ENCODE results near the gene NFYC.
"Not testable (repeated sequence)": the region's sequence is repeated elsewhere in the genome, so short reads cannot be mapped to it uniquely, and the experiment has no call there.

NFYC gene

DNA sequence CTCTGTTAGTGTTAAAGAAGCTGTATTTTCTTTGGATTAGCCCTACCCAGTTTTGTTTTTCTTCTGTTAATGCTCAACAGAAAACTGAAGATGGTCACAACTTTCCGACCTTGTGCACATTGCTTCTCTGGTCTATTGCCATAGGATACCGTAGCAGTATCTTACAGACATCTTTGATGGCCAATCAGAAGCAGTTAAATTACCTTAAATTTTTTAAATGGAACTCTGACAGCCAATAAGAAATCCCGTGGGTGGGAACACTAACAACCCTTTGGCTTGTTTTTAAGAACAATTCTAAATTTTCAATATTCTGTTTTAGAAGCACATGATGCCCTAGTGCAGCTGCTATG is 17.2 kb downstream of the NFYC start:
- no peak for DNase-seq

DNA sequence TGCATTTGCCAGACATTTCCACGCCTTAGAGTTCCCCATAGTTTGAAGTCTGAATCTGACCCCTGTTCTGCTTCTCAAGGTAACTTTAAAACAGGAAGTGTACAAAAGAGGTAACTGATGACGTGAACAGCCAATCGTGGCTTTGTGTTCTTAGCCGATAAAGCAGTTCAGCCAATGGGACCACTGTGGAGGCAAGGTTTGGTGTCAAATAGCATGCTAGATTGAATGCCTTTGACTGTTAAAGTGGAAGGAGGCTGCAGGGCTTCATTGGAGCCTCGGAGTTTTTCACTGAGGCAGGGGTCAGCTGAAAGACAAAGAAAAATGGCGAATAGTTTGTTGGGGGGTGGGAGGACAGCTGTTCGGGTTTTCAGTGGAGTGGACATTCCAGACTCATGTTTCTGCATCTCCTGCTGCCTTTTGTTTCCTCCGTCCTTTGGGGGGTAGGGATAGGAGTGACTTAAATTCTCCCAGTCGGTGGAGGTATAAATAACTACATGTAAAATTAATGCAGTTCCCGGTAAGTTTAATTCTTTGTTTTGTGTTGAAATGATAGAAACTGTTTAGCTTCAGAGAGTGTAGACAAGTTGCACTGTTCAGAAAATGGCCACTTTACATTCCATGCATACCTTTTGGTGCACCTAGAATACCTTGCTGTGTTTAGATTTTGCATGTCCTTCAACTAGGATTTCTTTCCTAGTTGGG is 17.7 kb downstream of the NFYC start:
- peak; percentile 57 to 60 for DNase-seq

DNA sequence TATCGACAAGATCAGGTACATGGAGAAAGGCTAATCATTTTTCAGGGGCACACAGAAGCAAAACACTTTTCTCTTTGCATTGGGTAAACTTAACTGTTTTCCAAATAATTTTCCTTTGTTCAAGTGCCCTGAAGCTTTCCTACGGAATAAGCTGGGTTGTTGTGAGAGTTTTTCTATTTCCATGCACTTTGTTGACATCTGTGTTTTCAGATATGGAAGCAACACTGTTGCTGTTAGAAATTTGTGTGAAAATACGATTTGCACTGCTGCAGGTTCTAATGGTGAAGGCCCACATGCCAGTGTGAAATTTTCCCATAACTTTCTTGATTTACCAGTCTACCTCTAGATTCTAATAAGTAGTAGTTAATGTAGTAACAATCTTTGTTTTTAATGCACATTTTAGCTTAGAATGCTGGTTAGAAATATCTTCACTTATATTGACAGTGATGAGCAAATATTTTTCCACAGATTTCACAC is 18.3 kb downstream of the NFYC start:
- DNase-seq, result no peak

DNA sequence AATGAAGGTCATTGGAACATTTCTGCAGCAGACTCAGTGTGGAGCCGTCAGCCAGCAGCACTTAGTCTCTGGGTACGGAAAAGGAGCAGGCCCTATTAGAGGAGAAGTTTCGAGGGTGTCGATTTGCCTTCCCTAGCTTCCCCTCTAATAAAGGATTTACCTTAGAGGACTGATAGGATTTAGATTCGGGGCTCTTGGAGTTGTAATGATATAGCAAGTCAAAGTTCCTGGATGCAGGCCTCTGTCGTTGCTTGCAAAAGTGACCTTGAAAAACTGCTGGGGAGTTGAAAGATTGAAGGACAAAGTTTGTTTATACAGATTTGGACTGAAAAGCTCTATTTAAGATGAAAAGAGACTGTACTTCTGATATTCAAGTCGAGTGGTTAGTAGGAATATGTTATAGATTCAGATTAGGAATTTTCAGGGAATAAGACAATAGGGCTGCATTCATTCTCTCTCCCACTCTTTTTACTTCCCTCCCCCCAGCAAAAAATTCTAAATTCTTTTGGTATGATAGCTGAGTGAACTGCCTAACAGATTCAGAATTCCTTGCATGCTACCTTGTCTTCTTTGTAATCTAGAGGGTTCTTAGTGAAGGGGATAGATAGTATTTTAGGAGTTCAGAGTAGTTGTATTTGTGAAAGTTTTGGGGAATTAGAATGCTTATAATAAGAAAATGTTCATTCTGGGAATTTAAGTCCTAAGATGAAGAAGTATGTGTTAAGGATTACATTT is 19.2 kb downstream of the NFYC start:
- no peak for DNase-seq

DNA sequence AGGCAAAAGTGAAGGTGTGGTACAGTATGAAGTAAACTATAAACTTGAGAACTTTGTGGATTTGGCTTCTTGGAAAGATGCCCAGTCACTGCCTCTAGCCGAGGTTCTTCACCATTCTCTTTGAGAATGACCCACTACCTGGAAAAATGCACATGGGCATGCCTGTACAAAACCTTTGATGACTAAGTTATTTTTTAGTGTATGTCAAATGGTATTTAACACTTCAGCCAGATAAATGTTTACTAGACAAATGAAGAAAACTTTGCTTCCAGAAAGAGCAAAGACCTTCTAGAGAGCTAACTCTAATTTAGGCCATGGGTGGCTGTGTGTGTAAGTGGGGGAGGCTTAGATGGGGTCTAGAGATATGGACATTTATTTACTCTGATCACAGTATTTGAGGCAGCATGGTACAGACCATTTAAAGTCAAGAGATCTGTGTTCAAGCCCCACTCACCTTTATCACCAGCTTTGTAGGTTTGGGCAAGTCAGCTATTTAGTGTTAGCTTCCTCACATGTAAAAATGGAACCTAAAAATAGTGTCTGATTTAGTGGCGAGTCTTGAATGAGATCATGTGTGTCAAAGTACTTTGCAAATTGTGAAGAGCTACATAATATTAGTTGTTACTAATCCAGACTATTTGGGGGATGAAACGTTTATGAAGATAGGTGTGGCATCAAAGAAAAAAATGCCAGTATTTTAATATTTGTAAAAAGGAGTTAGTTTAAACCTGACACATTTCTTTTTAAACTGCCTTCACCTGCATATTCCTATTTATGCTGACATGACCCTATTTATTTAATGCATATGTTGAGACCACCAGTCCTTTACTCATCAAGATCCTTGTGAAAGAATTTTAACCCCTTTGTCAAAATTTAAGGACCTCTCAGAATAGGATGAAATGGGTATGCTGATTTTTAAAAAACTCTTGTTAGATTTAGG is 20.2 kb downstream of the NFYC start:
- DNase-seq, result no peak

DNA sequence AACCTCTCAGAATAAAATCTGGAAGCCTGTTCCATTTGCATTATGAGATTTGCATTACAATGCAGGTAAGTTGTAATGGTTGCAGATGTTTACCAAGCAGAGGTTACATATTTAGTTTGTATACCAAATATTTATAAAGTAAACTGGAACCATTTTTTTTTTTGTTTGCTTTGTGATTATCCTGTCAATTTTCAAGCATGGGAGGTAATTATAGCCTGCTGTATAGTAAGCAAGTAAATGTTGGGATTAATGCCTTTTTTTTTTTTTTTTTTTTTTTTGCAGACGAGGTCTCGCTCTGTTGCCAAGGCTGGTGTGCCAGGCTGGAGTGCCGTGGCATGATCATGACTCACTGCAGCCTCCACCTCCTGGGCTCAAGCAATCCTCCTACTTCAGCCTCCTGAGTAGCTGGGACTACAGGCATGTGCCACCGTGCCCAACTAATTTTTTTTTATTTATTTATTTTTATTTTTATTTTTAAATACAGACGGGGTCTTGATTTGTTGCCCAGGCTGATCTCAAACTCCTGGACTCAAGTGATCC is 21.0 kb downstream of the NFYC start:
- DNase-seq, result no peak

DNA sequence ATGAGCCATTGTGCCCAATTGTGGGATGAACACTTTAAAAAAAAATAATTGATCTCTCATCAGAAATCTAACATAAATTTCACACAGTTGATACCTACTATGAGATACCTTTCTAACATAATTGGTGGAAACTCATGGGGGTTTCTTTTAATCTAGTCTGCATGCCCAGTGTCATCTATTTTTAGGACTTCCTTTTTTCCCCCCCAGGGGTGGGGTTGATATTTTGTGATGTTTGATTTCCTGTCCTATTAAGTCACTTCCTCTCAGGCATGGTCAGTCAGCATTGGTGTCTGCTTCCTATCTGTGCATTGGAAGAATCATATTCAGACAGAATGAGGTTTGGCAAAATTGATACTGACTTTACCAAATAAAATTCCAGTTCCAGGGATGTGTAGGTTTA is 21.5 kb downstream of the NFYC start:
- DNase-seq, result no peak

DNA sequence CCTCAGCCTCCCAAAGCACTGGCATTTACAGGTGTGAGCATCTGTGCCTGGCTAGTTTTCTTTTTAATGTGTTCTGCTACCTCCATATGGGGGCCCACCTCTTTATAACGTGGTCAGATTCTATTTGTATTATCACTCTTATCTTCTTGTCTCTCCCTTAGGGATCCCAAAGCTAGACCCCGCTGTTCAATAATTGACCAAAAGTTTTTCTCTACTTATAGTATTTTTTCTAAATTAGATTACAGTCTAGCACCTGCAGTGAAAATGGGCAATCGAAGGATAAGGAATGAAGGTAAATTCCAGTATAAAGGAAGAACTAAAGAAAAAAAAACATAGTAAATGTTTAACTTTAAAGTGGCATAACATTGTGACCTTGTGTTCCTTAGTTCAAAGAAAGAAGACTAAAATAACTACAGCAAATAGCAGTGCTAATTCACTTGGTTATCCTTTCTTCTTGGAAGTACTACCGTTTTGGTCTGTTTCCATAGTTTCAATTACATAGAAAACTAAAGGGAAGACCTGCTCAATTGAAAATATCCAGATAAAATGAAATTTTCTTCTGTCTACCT is 24.1 kb downstream of the NFYC start:
- no peak for DNase-seq

DNA sequence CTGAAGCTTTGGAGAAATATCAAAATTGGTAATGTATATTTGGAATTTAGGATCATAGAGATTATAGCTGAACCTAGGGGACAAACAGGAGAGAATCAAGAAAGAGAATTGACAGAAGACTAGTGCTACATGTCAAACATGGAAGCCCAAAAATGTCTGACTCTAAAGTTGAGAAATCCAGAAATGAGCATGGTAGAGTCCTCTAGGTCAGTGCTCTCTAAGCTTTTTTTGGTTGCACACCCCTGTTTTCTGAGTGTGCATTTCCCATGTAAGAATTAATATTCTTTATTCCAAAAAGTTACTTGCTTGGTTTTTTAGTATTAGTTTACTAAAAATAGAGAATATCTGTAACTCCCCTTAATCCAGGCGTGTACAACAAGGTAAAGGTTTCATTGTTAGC is 25.6 kb downstream of the NFYC start:
- no peak for DNase-seq

DNA sequence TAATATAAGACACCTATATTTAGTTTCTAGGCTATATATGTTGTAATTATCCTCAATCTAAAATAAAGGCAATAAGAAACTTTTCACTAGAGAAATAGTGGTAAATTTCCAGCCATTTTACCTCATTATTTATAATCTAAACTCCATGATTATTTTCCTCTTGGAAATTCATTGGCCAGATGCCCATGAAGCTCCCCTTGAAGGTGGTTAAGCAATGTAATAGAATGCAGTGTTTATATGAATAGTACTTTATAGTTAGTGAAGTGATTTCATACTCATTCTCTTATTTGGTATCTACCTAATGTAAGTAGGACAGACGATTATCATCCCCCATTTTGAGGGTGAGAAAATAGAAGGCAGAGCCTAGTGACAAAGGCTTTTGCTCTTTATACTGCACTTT is 26.5 kb downstream of the NFYC start:
- DNase-seq, result no peak

DNA sequence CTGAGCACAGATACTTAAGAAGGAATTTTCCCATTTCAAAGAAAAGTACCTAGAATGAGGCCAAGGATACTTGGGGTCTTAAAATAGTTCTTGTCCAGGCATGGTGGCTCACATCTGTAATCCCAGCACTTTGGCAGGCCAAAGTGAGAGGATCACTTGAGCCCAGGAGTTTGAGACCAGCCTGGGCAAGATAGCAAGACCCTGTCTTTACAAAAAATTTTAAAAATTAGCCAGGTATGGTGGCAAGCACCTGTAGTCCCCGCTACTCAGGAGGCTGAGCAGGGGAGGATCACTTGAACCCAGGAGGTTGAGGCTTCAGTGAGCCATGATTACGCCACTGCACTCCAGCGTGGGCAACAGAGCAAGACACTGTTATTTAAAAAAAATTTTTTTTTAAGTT is 29.0 kb downstream of the NFYC start:
- DNase-seq, result no peak

DNA sequence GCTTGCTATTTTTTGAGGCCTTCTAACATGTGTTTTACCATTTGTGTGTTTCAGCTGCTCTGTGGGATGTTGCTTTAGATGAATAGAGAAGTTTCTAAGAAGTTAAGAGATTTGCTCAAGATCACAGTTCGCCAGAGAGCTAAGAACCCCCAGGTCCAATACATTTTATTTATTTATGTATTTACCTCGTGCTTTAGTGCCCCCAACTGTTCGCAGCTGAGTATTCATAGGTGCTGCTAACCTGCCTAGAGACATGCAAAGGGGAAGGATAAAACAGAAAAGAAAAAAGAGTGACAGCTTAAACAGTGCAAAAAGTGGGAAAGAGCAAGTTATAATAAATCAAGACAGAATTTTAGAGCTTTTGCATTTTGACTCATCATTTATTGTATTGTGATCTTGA is 31.1 kb downstream of the NFYC start:
- DNase-seq, result no peak

DNA sequence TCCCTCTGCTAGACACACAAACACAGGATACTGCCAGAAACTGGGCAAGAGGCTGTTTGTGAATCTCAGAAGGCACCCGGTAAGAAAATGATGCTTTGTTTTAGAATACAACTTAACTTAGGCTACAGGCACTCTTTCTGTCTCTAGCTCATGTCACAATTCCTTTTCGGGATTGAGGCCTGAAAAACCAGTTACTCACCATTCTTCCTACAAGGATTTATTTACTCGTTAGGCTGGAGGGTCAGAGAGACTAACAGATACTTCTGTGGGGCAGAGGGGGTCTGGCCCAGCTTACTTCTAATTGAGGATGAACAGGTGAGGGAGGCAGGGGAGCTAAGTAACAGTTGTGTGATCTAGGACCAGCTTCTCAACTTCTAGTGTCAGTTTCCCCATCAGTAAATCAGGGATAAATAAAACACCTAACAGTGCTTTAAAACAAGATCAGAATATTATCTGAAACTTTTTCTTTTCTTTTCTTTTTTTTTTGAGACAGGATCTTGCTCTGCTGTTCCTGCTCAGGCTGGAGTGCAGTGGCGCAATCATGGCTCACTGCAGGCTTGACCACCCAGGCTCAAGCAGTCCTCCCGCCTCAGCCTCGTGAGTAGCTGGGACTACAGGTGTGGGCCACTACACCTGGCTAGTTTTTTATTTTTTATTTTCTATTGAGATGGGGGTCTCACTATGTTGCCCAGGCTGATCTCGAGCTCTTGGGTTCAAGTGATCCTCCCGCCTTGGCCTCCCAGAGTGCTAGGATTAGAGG is 31.9 kb downstream of the NFYC start:
- no peak for DNase-seq

DNA sequence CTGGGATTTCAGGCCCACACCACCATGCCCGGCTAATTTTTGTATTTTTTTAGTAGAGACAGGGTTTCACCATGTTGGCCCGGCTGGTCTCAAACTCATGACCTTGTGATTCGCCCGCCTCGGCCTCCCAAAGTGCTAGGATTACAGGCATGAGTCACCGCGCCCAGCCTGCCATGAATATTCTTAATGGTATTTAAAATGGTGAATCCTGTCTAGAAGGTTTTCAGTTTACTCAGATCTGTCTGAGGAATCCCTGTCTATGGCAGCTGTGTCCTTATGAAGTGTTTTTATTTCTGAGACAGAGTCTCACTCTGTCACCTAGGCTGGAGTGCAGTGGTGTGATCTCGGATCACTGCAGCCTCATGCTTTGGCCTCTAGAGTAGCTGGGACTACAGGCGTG is 36.2 kb downstream of the NFYC start:
- DNase-seq, result not testable (repeated sequence)

DNA sequence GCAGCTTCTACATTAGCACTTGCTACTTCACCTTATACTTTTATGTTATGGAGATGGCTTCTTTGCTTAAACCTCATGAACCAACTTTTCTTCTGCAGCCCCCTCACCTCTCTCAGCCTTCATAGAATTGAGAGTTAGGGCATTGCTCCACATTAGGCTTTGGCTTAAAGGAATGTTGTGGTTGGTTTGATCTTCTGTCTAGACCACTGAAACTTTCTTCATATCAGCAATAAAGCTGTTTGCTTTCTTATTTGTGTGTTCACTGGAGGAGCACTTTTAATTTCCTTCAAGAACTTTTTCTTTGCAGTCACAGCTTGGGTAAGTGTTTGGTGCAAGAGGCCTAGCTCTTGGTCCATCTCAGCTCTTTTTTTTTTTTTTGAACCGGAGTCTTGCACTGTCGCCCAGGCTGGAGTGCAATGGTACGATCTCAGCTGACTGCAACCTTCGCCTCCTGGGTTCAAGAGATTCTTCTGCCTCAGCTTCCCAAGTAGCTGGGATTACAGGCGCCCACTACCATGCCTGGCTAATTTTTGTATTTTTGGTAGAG is 37.9 kb downstream of the NFYC start:
- DNase-seq, result not testable (repeated sequence)

DNA sequence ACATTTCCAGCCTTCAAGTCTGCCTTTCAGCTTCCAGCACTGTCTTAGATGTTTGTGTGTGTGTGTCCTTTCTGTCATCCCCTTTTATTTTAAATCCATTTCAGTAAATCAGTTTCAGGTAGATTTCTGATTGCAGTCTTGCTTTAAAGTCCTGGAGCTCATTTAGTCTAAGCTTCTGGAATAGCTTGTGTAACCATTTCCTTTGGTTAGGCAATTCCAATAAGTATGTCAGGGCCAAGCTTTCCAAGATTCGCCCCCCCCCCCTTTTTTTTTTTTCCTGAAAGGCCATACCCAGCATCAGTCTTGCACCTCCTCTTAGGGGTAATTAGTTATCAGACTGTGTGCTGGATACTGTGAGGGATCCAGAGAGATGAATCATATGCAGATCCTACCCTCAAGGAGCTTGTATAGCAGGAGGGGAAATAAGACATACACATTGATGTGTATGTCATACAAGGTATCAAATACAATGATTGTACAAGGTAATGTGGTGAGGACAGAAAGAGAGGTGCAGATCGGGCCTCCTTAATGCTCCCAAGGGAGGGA is 41.3 kb downstream of the NFYC start:
- no peak for DNase-seq

DNA sequence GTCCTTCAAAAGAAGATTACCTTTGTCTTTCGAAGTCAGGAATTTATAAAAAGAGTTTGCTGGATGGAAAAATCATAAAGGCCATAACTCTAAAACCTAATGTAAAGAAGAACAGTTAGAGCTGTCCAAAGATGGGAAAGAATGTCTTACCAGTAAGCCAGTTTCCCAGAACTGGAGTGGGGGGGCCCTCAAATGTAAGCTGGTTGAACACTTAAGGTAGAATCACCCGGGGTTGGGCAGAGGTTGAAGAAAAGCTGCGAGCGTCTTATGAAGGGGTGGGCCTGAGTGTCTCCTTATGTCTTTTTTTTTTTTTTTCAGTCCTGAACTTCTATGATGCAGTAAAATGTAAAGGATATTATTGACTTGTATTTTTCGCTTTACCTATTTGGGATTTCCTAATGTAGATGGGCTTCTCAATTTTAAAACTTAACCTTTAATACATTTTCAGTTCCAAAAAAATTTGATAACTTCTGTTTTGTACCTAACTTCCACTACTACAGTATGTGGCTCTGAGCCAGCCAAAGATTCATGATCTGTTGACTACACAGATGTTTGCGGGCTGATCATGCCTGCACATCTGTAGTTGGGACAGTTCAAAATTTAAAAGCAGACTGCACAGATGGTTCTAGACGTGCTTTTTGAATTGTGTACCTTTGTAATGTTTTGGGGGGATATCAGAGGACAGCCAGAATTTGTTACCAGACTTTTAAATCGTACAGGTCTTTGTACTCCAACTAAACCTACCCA is 43.6 kb downstream of the NFYC start:
- no peak for DNase-seq

DNA sequence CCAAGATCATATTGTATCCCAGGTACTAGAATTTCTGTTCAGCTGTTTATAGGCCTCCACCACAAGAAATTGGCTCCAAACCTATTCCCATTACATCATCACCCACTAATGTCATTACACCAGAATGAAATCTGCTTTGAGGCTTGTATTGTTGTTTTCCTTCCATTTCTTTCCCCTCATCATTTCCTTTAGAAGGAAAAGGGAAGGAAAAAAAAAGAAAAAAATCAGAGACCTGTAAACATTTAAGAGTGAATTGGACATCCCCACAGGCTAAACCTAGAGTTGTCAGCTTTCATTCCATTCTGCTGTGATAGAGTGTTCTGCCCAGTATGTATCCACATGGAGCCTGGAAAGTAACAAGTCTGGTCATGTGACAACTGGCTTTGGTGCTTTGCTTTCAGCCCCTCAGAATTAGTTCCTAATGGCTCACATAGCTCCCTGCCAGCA is 44.6 kb downstream of the NFYC start:
- no peak for DNase-seq

DNA sequence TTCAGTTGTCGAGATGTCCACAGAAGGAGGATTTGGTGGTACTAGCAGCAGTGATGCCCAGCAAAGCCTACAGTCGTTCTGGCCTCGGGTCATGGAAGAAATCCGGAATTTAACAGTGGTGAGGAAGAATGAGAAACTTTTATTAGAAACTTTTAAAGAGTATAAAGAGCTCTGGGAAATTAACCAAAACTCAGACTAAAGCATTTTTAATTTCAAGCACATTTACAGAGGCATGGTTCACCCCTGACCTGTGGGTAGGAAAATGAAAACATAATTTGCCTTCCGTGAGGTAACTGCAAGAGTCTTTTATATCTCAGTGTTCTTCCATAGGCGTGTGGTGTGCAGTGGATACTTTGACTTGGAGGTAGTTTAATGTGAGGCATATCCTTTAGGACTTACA is 47.3 kb downstream of the NFYC start:
- DNase-seq, result no peak

DNA sequence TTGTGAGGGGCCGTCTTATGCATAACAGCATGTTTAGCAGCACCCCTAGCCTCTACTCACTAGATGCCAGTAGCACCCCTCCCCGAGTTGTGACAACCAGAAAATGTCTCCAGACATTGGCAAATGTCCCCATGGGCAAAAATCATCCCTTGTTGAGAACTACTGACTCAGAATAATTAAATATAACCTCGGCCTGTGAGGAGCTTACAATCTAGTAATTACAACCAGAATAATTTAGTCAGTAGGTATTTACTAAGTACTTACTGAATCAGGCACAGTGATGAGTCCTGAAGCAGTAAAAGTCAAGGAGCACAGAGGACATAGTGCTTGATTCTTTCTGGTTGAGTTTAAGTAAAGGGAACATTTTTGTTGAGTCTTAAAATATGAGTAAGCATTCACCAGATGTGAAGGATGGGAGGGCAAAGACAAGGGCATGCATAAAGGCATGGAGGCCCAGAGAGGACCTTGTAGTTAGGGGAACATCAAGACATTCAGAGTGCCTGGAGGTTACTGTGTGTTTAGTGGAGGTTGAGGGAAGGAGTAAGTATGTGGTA is 48.0 kb downstream of the NFYC start:
- DNase-seq, result no peak
